K562 (cell line): Measurements from ENCODE around the gene SLX4IP. TPM values are rescaled to one million over a fixed set of nuclear protein-coding genes. Genes with fewer than 3 reads are reported as not detected.

Experiments
- ATAC-seq: fragments of 200-7000 bp; cut with Tn5 transposase; 3 replicates; pipeline ENCODE4 v1.9.1; 2020; ENCODE audit warnings: moderate library complexity
- BruUV-seq: library from RNA; stranded (reverse); fragments of 400-500 nt; replicated peaks from 2 replicates; lab custom pipeline; 2021; lab: Mats Ljungman, UMichigan
- CTCF ChIA-PET: fragments of 300-600 bp; formaldehyde crosslinking; extraction: SDS; loops from one replicate; lab custom pipeline; 2021; ENCODE audit warnings: low intra/inter-chr PET ratio; lab: Yijun Ruan, JAX
- POLR2A ChIA-PET: fragments of 300-600, 350-650 bp; sonication (Branson Sonifier 250); formaldehyde crosslinking; extraction: SDS; loops from one replicate; lab custom pipeline; 2021; ENCODE audit warnings: antibody characterized with exemption, inconsistent platforms; lab: Yijun Ruan, JAX
- DNase-seq, 4 experiments: peaks; one replicate each; pipeline versions ENCODE4 v3.0.0 to v3.0.0-alpha.2; 2011 to 2018; ENCODE audit warnings: low spot score in 3 of 4, mixed read lengths in 3 of 4; ENCODE audit errors: extremely low read depth in 1 of 4
- FAIRE-seq: peaks from 2 replicates; lab custom pipeline; 2011; peaks lifted over from hg19 to GRCh38; lab: Jason Lieb, UNC
- H2AFZ ChIP-seq: 2 replicates; pipeline ENCODE4 v1.6.0; 2011; ENCODE audit warnings: low read depth, low read length, control low read depth, inconsistent platforms
- H3K27ac ChIP-seq: fragments of 200-600 bp; 3 replicates; pipeline ENCODE4 v1.8.0; 2011; ENCODE audit warnings: low read depth, mild to moderate bottlenecking, control low read depth, inconsistent platforms, low read length, moderate library complexity, mixed read lengths; ENCODE audit errors: extremely low read depth
- H3K27me3 ChIP-seq, 2 experiments: fragments of 300-600 bp in 1 of 2; 2 replicates in 1 of 2; 3 replicates in 1 of 2; pipeline versions ENCODE4 v1.6.0 to v1.8.0; 2011; ENCODE audit warnings: inconsistent platforms in 2 of 2, low read length in 2 of 2, mild to moderate bottlenecking in 1 of 2, mixed read lengths in 1 of 2, moderate library complexity in 1 of 2; ENCODE audit not compliant: control insufficient read depth in 2 of 2, insufficient read depth in 2 of 2
- H3K36me3 ChIP-seq: fragments of 300-600 bp; 3 replicates; pipeline ENCODE4 v1.8.0; 2011; ENCODE audit warnings: mild to moderate bottlenecking, low read length, inconsistent platforms; ENCODE audit not compliant: control insufficient read depth, insufficient read depth
- H3K4me1 ChIP-seq, 2 experiments: fragments of 200-600 bp in 1 of 2; replicated peaks in 1 of 2; 2 replicates in 1 of 2; 3 replicates in 1 of 2; pipeline versions ENCODE4 v1.5.1 to v1.8.0; 2011; ENCODE audit warnings: inconsistent platforms in 2 of 2, low read length in 2 of 2, mild to moderate bottlenecking in 1 of 2, mixed read lengths in 1 of 2, moderate library complexity in 1 of 2; ENCODE audit not compliant: control insufficient read depth in 2 of 2, insufficient read depth in 2 of 2
- H3K4me2 ChIP-seq: 2 replicates; pipeline ENCODE4 v1.6.1; 2011; ENCODE audit warnings: low read length, control low read depth, inconsistent platforms, mixed read lengths; ENCODE audit not compliant: insufficient read depth
- H3K4me3 ChIP-seq: fragments of 200-600 bp; sonication (generic), shearing (Covaris generic); 2 replicates; pipeline ENCODE4 v1.5.1; 2016; ENCODE audit warnings: control low read depth, inconsistent platforms
- H3K79me2 ChIP-seq: fragments of 200-600 bp; 3 replicates; pipeline ENCODE4 v1.8.0; 2011; ENCODE audit warnings: low read length, inconsistent platforms; ENCODE audit not compliant: control insufficient read depth, insufficient read depth
- H3K9ac ChIP-seq, 2 experiments: 2 replicates each; pipeline versions ENCODE4 v1.6.0 to v1.6.1; 2011; ENCODE audit warnings: low read depth in 2 of 2, low read length in 2 of 2, control low read depth in 1 of 2, inconsistent platforms in 1 of 2, mild to moderate bottlenecking in 1 of 2, mixed read lengths in 1 of 2; ENCODE audit not compliant: insufficient read depth in 1 of 2
- H3K9me1 ChIP-seq: one replicate; pipeline ENCODE4 v1.6.0; 2011; ENCODE audit warnings: inconsistent platforms, mild to moderate bottlenecking, low read length, moderate library complexity; ENCODE audit not compliant: control insufficient read depth, insufficient read depth
- H3K9me3 ChIP-seq: replicated peaks from 2 replicates; pipeline ENCODE4 v1.5.1; 2011; ENCODE audit warnings: low read depth, low read length, inconsistent platforms; ENCODE audit not compliant: control insufficient read depth, insufficient read depth
- H4K20me1 ChIP-seq: replicated peaks from 2 replicates; pipeline ENCODE4 v1.6.1; 2011; ENCODE audit warnings: low read length, inconsistent platforms, mixed read lengths; ENCODE audit not compliant: control insufficient read depth, insufficient read depth
- FOXA1 ChIP-seq: fragments of 450-650 bp; IDR thresholded peaks from 2 replicates; pipeline ENCODE4 v1.6.1; 2016; ENCODE audit warnings: mild to moderate bottlenecking, borderline replicate concordance
- MTA3 ChIP-seq: fragments of 450-650 bp; formaldehyde crosslinking; IDR thresholded peaks from 2 replicates; pipeline ENCODE4 v1.6.1; 2017; ENCODE audit warnings: mild to moderate bottlenecking, borderline replicate concordance
- PHF21A ChIP-seq: fragments of 450-650 bp; IDR thresholded peaks from 2 replicates; pipeline ENCODE4 v1.6.1; 2017; ENCODE audit warnings: low read depth, borderline replicate concordance
- TBP ChIP-seq: optimal IDR thresholded peaks from 2 replicates; pipeline ENCODE3; 2011; ENCODE audit warnings: low read depth, low read length, improper control_type of control experiment
- TCF15 ChIP-seq: fragments of 250-450 bp; sonication (Bioruptor Pico); IDR thresholded peaks from 2 replicates; pipeline ENCODE4 v1.8.0; 2022; ENCODE audit warnings: moderate library complexity, mild to moderate bottlenecking, inconsistent platforms
- ZNF197 ChIP-seq: fragments of 200-800 bp; sonication (Bioruptor generic); IDR thresholded peaks from 2 replicates; pipeline ENCODE4 v1.6.1; 2016; ENCODE audit warnings: low read depth, missing genetic modification characterization, missing compliant biosample characterization
- ZNF217 ChIP-seq: sonication (generic); formaldehyde crosslinking; IDR thresholded peaks from 2 replicates; pipeline ENCODE4 v1.8.0; 2022; ENCODE audit warnings: mild to moderate bottlenecking, missing genetic modification reagents
- ZNF3 ChIP-seq: fragments of 250-450 bp; sonication (Bioruptor Pico); IDR thresholded peaks from 2 replicates; pipeline ENCODE4 v1.5.0; 2021; ENCODE audit warnings: mild to moderate bottlenecking, moderate library complexity
- ZNF696 ChIP-seq: fragments of 250-450 bp; sonication (Bioruptor Pico); conservative IDR thresholded peaks from 2 replicates; pipeline ENCODE4 v1.4.0; 2020; ENCODE audit warnings: mild to moderate bottlenecking, moderate library complexity
- WGBS: fragments of 100-300 bp; shearing (Covaris generic); methylation state at CpG from one replicate; pipeline ENCODE4 v1.1.6; 2016; ENCODE audit warnings: low coverage, mixed read lengths; ENCODE audit not compliant: insufficient coverage; ENCODE audit errors: missing lambda C conversion rate; 5-methylcytosine and 5-hydroxymethylcytosine counted together
- in situ Hi-C: fragments of 300-500 bp; cut with MboI; formaldehyde crosslinking; loops from 4 replicates; pipeline ENCODE4 v1.15.0; 2018; ENCODE audit warnings: inconsistent platforms, mixed read lengths
- intact Hi-C: fragments of 100-400 bp; cut with micrococcal nuclease; formaldehyde crosslinking; loops from 2 replicates; pipeline ENCODE4 v1.14.2; 2022
- polyA plus RNA-seq, 8 experiments: library from polyadenylated mRNA; depleted of rRNA in 4 of 8; stranded (reverse) in 5 of 8; unstranded in 3 of 8; fragments of >200 nt; fragmentation: Nextera tagmentation in 2 of 8; fragmentation: Illumina TruSeq in 1 of 8; extraction: Ambion mirVana in 2 of 8; extraction: Trizol in 1 of 8; gene quantifications; 2 replicates each; pipeline versions ENCODE4 v1.2.1 to v1.2.3, GENCODE V29; 2011 to 2014; ENCODE audit warnings: inconsistent platforms in 1 of 8, missing spikeins in 1 of 8
- total RNA-seq, 7 experiments: library from RNA; depleted of rRNA in 6 of 7; stranded (reverse); fragments of >200 nt in 6 of 7; fragmentation: Illumina TruSeq in 2 of 7; extraction: Trizol in 2 of 7; gene quantifications; 2 replicates each; pipeline versions ENCODE4 v1.2.1 to v1.2.3, GENCODE V29; 2011 to 2021; ENCODE audit warnings: low replicate concordance in 1 of 7
- TF ChIP-seq, protein P1 (sequence below), 2 experiments: fragments of 450-650 bp in 1 of 2; sonication (generic) in 1 of 2; formaldehyde crosslinking in 1 of 2; IDR thresholded peaks in 1 of 2; conservative IDR thresholded peaks in 1 of 2; 2 replicates each; pipeline versions ENCODE4 v1.6.1 to v1.8.1; 2016 to 2023; ENCODE audit warnings: mild to moderate bottlenecking in 2 of 2, moderate library complexity in 2 of 2, inconsistent platforms in 1 of 2, missing genetic modification reagents in 1 of 2

Gene SLX4IP
- total and polyA plus RNA-seq, 9 of the 15 experiments (the other 6 are each of a cell fraction or from before 2014, with no cell fraction given), result 1.5 to 5.9 (median 3.5) TPM

GRCh38 chr20:10516529-10516928 is 81.4 kb downstream of the SLX4IP start:
- Histone ChIP-seq H3K27ac (no peak overlapping the region), H3K79me2 (peaks cover 3% of the 10 kb centered on the region; the same call in 1 of the 3 replicates), H3K4me1 (peaks cover 3 to 6% of the 10 kb centered on the region in 2 experiments; a peak in 3 of 5 replicates), H3K27me3 (no peaks in the 10 kb centered on the region)
- POLR2A ChIA-PET, result no interaction called here
- TF ChIP-seq TBP (no peak), ZNF217 (CRISPR knock-in tag) (no peak), ZNF197 (CRISPR knock-in tag) (no peak), ZNF3 (no peak), TCF15 (CRISPR knock-in tag) (no peak), MTA3 (no peak), FOXA1 (no peak), ZNF696 (CRISPR knock-in tag) (no peak), PHF21A (no peak)
- TF ChIP-seq, protein P1, sequence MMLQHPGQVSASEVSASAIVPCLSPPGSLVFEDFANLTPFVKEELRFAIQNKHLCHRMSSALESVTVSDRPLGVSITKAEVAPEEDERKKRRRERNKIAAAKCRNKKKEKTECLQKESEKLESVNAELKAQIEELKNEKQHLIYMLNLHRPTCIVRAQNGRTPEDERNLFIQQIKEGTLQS (IDR thresholded peaks at IDR 0.05), result no peak
- TF ChIP-seq, protein P1 (CRISPR knock-in tag; conservative IDR thresholded peaks at IDR 0.05), result no peak
- TF ChIP-seq, all 486 proteins: peak for 0
- in situ Hi-C loops (no loop called here), intact Hi-C loops (no loop called here)
- no peaks in the 10 kb centered on the region for H3K36me3 ChIP-seq
- H3K9me1 ChIP-seq, result no peaks in the 10 kb centered on the region
- no peaks in the 10 kb centered on the region for H4K20me1 ChIP-seq
- no peaks in the 10 kb centered on the region for H3K9me3 ChIP-seq
- no peak overlapping the region for H2AFZ ChIP-seq
- WGBS, result 14% methylated on average over 2 of the region's 2 CpGs
- H3K9ac ChIP-seq, result no peak overlapping the region
- DNase-seq, result no peak
- no peak overlapping the region for H3K4me3 ChIP-seq
- no peak overlapping the region for H3K4me2 ChIP-seq
- no TSS peak for BruUV-seq
- ATAC-seq, result no peak
- no peak for FAIRE-seq
- CTCF ChIA-PET, result no interaction called here
